Motor neuron (in vitro differentiated cells): ENCODE measurements around the gene GJA8. TPM values are rescaled to one million over a fixed set of nuclear protein-coding genes. Genes with fewer than 3 reads are reported as not detected.
"Not testable (repeated sequence)": the region's sequence is repeated elsewhere in the genome, so short reads cannot be mapped to it uniquely, and the experiment has no call there.

Experiments
- ATAC-seq, 8 experiments: fragments of 200-7000 bp; cut with Tn5 transposase; replicated peaks in 6 of 8; 2 replicates each; pipeline ENCODE4 v1.8.0; 2021; ENCODE audit warnings: mild to moderate bottlenecking in 8 of 8, moderate library complexity in 8 of 8
- H3K27ac ChIP-seq, 2 donors: fragments of 250-450 bp; sonication (Bioruptor Pico); 2 replicates each; pipeline ENCODE4 v1.9.0; 2021; ENCODE audit warnings: antibody characterized with exemption in 2 of 2, mild to moderate bottlenecking in 2 of 2, moderate library complexity in 1 of 2
- H3K4me1 ChIP-seq, 2 donors: fragments of 250-450 bp; sonication (Bioruptor Pico); replicated peaks in 1 of 2; 2 replicates each; pipeline ENCODE4 v1.6.1; 2021; ENCODE audit warnings: antibody characterized with exemption in 2 of 2, mild to moderate bottlenecking in 2 of 2, moderate library complexity in 1 of 2
- H3K4me3 ChIP-seq, 5 donors: fragments of 250-450 bp; sonication (Bioruptor Pico); 2 replicates each; pipeline ENCODE4 v1.9.0; 2021; ENCODE audit warnings: antibody characterized with exemption in 5 of 5, mild to moderate bottlenecking in 5 of 5, moderate library complexity in 4 of 5
- WGBS, 10 experiments: fragments of 450-650 bp; shearing (Covaris generic); methylation state at CpG; one replicate each; pipeline ENCODE4 v1.0.0; 2022; 5-methylcytosine and 5-hydroxymethylcytosine counted together
- in situ Hi-C, 9 experiments: fragments of 400-800 bp; cut with MboI; loops; one replicate each; pipeline ENCODE4 v1.15.0; 2021; ENCODE audit warnings: low sequenced_read_pairs in 9 of 9, low pct_unique_long_range_greater_than_20kb in 2 of 9; ENCODE audit not compliant: unreplicated experiment in 9 of 9
- total RNA-seq, 8 experiments: library from RNA; unstranded; fragments of 300-600 nt; gene quantifications; 2 replicates each; pipeline versions ENCODE4 v1.2.3 to v1.2.4, GENCODE V29; 2022

GJA8 gene
- total RNA-seq, 8 experiments from 2014 or later, result 0.17 to 0.77 (median 0.71) TPM; not detected in 5

DNA sequence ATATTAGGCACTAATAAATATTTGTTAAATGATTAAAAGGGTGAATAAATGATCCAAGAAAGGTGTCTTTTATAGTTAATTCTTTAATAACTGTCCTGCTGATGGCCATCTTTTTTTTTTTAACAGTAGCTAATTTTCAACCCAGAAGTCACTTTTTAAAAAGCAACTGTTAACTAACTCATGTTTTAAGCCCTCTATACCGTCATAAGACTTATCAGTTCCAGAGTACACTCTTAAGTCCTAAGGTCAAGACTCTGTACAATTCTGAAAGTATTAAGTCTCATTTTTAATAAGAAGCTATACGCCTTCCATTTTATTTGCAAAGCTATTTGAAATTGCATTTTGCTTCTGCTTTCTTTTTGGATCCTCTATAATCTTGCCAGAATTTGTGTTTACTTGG, 28.5 kb downstream of the GJA8 start:
- H3K27ac ChIP-seq, H3K4me1 ChIP-seq, in situ Hi-C loops, H3K4me3 ChIP-seq, ATAC-seq: not testable (repeated sequence)
- 100% methylated on average over 1 to 2 of the region's 2 CpGs; no CpG with 5 or more reads in 4 of the 10 experiments for WGBS, 10 experiments

DNA sequence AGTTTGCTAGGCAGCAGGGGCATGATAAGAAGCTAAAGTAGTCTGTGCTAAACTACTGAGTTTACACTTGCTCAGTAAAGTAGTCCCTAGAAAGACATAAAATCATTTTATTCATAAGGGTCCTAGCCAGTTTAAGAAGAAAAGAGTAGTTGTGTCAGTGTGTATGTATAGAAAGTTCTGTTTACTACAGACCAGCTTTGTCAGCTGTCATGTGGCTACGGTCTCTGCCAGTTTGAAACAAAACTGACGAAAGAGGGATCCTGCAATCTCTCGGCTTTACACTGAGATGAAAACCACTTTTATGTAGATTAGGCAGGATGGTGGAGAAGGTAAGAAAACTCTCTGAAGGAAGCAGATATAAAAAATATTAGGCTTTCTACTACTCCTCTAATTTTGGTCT, 32.7 kb downstream of the GJA8 start:
- H3K4me3 ChIP-seq, H3K4me1 ChIP-seq, H3K27ac ChIP-seq, ATAC-seq, in situ Hi-C loops: not testable (repeated sequence)
- WGBS, 10 experiments, result 83 to 100% methylated on average over 1 to 2 of the region's 3 CpGs; no CpG with 5 or more reads in 8 of the 10 experiments

DNA sequence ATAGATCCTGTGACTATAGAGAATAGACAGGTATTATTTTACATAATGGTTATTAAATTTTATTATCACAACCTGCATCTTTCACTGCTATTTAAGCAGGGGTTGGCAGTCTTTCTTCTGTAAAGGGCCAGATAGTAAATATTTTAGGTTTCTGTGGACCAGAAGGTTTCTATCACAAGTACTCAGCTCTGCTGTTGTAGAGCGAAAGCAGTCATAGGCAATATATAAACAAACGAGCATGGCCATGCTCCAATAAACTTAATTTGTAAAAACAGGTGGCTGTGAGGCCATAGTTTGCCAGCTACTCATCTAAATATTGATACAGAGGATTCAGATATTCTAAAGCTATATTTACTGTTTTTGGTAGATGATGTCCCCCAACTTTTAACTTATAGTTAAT, 37.9 kb downstream of the GJA8 start:
- H3K27ac ChIP-seq, H3K4me3 ChIP-seq, ATAC-seq, H3K4me1 ChIP-seq, in situ Hi-C loops: not testable (repeated sequence)
- WGBS, 10 experiments, result no CpG with 5 or more reads among the region's 2 CpGs

DNA sequence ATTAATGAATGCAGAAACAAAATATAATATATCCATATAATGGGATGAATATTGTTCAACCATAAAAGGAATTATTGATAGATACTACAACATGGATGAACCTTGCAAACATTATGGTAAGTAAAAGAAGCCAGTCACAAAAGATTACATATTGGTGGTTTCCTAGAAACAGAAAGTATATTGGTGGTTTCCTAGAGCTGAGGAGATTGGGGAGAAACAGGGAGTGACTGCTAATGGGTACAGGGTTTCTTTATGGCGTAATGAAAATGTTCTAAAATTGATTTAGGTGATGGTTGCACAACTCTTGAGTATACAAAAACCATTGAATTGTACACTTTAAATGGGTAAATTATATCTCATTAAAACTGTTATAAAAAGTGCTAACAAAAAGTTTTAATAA, 40.0 kb downstream of the GJA8 start:
- H3K27ac ChIP-seq, ATAC-seq, H3K4me1 ChIP-seq, in situ Hi-C loops, H3K4me3 ChIP-seq: not testable (repeated sequence)
- WGBS, 10 experiments, result no CpG with 5 or more reads among the region's 1 CpG

DNA sequence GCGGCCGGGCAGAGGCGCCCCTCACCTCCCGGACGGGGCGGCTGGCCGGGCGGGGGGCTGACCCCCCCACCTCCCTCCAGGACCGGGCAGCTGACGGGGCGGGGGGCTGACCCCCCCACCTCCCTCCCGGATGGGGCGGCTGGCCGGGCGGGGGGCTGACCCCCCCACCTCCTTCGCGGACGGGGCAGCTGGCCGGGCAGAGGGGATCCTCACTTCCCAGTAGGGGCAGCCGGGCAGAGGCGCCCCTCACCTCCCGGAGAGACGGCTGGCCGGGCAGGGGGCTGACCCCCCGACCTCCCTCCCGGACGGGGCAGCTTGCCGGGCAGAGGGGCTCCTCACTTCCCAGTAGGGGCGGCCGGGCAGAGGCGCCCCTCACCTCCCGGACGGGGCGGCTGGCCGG, 46.9 kb downstream of the GJA8 start:
- WGBS, 10 experiments, result no CpG with 5 or more reads among the region's 35 CpGs
- H3K27ac ChIP-seq, ATAC-seq, H3K4me1 ChIP-seq, in situ Hi-C loops, H3K4me3 ChIP-seq: not testable (repeated sequence)

Other genes with a start within 250 kb of the GJA8 start
- gene ACP6, start 232.3 kb upstream of the GJA8 start, total RNA-seq, result 10 to 100 TPM in 5 of 8 experiments, 1 to 10 TPM in 3; 6.4 to 62.7 (median 14.3) TPM
- 1 to 10 TPM in 1 of 8 experiments, under 1 TPM in 7; 0.14 to 2.0 (median 0.30) TPM for gene GJA5, start 142.2 kb upstream of the GJA8 start, total RNA-seq
- 10 to 100 TPM; 15.9 to 28.1 (median 23.2) TPM for gene GPR89B, start 25.6 kb downstream of the GJA8 start, total RNA-seq
- gene NBPF11, start 249.5 kb downstream of the GJA8 start, total RNA-seq, result 10 to 100 TPM in 2 of 8 experiments, 1 to 10 TPM in 6; 6.3 to 40.6 (median 7.9) TPM